HG03457 (cell line): ENCODE results near the gene SLC22A3.

ENCODE experiments used
- ATAC-seq: cut with Tn5 transposase; IDR thresholded peaks from one replicate; pipeline ENCODE4 v1.9.1; 2021; ENCODE audit warnings: moderate number of reproducible peaks; ENCODE audit not compliant: unreplicated experiment

SLC22A3 gene

DNA sequence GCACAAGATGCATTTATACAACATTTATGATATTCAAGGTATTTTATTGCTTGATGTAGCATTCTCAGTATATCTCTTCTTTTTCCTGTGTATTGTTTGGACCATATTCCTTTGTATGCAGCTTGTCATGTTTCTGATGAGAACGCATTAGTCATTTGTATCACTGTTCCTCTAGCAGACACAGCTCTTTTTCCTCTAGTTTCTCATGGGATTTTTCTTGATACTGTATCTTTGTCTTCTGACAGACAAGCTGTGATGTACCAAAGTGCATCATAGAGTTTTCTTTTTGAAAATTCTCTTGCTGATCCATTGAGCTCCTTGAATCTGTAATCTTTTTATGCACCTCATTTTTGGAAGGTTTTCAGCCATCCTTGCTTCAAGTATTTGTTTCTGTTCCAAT is 140.9 kb downstream of the SLC22A3 start:
- ATAC-seq: no peak

DNA sequence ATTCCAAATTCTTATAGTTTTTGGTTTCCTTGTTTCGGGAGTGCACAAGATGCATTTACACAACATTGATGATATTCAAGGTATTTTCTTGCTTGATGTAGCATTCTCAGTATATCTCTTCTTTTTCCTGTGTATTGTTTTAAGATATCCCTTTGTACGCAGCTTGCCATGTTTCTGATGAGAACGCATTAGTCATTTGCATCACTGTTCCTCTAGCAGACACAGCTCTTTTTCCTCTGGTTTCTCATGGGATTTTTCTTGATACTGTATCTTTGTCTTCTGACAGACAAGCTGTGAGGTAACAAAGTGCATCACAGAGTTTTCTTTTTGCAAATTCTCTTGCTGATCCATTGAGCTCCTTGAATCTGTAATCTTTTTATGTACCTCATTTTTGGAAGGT is 146.4 kb downstream of the SLC22A3 start:
- no peak for ATAC-seq

DNA sequence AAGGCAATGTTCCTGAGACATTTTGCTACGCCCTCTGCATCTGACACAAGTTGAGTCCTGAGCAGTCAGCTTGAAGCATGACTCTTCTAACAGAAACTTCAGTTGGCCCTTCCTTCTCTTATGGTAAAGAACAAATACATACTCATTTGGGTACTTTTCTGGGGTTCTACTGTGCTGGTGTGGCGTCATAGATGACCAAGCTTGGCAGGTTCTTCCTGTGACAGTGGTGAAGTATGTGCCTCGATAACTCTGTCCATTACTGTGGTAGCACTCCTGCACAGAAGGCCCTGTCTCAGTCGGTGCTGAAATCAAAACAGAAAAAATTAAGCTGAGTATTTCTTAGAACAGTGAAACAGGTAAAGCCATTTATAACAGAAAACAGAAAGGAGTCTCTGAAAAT is 152.5 kb downstream of the SLC22A3 start:
- ATAC-seq: no peak
